CD1c-positive myeloid dendritic cell (primary cell): ENCODE results near the gene HMCN1.
A peak's percentile ranks its signal among the peaks of the same experiment; 100 is the strongest.

Experiments used
- DNase-seq: peaks from one replicate; pipeline ENCODE4 v3.0.0-alpha.2; 2016; ENCODE audit errors: extremely low spot score

HMCN1 gene

DNA sequence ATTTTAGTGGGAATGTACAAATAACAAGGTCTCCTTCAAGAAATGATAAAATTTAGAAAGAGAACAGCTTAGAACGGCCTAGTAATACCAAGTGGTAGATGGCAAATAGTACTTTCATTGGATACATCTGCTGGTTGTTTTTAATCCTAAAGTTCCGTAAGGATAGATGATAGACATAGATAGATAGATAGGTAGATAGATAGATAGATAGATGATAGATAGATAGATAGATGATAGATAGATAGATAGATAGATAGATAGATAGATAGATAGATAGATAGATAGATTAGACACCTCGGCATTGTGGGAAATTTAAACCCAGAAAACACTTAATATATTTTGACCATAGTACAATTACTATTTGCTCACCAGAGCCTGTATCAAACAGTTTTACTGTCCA is 352.4 kb downstream of the HMCN1 start:
- no peak for DNase-seq

DNA sequence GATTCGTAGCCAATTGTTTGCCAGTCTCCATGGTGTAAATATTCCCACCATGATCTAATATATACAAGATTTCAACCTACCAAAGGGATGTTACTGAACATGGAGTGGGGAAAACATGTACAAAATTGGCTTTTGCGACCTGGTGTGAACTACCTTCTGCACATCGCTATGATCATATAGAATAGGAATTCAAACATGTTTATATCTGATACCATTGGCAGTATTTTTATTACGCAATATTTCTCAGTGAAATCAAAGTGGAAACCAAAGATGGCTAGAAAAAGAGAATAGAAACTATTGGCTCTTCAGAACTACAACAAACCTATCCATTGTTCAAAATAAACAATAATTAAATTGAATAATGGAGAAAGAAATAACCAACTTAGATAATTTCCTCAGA is 355.7 kb downstream of the HMCN1 start:
- no peak for DNase-seq

DNA sequence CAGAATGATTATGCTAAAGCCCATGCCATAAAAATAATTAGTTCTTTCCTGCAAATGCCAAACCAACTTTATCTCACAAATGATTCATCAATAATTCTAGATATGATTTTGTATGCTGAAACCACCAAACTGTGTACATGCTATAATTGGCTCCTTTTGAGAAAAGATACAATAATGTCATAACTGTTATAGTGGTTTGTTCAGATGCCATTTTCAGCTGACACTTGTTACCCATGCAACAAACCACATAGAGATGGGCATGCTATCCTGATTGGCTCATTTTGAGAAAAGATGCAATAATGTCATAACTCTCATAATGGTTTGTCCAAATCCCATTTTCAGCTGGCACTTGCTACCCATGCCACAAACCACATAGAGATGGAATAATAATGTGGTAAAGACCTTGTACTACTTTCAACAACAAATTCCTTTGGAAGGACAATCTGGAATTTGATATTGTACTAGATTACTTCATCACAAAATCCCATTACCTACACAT is 357.1 kb downstream of the HMCN1 start:
- DNase-seq = no peak

DNA sequence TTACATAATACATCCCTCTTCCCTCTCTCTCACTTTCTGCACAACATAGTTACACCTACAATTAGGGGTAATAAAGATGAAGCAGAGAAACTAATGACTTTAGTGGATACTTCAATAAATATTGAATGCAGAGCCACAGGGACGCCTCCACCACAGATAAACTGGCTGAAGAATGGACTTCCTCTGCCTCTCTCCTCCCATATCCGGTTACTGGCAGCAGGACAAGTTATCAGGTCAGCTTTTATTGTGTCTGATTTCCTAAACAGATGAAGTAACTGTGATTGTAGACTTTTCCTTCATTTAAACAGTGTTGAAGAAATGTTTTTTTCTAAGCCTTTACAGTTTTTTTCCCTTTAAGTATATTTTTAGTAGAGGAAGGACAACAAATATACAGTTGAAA is 359.2 kb downstream of the HMCN1 start:
- DNase-seq = no peak

DNA sequence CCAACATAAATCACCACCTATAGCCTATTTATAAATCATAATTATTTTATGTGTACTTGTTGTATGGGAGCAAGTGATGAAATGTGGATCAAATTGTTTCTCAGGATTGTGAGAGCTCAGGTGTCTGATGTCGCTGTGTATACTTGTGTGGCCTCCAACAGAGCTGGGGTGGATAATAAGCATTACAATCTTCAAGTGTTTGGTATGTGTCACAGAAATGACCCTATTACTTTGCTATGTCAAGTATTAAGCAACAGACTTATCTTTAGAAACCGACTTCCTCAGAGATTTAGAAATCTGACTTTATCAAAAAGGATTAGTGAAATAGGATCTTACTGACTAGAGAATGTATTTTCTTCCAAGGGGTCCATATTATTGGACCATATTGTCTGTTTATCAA is 360.0 kb downstream of the HMCN1 start:
- no peak for DNase-seq

DNA sequence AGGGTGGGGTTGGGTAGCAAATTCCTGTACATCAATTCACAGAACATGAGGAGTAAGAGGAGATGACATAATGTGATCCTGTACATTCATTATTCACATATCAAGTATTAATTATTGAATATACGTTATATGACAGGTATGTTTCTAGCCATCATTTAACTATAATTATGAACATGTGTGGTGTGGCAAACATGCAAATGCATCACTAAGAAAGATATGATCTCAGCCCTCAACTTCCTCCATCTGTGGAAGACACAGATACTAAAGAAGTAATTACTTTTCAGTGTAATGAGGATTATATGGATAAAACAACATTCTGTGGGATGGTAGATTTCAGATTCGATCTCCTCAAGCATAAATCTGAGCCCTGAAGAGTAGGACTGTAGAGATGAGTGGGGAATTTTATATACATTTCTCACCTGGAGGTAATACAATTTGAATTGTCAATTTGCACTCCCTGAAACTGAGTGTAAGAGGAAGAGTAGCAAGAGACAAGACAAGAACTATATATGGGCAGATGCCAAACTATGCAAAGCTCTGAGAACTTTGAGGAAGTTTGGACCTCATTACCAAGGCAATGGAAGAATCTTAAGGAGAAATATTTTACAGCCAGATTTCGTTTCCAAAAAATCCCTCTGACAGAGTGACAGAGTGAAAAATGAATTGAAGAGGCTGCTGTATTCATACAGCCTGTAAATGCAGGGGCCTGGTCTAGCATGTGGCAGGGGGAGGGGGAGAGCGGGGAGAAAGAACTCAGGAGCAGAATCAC is 365.3 kb downstream of the HMCN1 start:
- DNase-seq = no peak

DNA sequence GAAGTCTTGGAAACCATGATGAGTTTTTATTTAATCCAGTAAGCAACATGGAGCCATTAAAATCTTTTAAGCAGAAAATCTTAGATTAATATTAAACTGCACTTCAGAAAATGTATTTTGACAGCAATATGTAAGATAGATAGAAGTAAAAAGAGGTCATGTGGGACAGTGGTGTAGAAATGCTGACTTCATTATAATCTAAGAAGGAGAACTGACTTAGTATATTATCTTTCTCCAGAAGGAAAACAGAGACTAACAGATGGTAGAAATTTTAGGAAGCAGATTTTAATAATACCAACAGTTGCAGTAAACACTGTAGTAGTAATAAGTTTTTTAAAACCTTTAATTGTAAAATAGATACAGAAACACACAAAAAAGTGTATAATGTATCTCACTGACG is 367.9 kb downstream of the HMCN1 start:
- DNase-seq = no peak

DNA sequence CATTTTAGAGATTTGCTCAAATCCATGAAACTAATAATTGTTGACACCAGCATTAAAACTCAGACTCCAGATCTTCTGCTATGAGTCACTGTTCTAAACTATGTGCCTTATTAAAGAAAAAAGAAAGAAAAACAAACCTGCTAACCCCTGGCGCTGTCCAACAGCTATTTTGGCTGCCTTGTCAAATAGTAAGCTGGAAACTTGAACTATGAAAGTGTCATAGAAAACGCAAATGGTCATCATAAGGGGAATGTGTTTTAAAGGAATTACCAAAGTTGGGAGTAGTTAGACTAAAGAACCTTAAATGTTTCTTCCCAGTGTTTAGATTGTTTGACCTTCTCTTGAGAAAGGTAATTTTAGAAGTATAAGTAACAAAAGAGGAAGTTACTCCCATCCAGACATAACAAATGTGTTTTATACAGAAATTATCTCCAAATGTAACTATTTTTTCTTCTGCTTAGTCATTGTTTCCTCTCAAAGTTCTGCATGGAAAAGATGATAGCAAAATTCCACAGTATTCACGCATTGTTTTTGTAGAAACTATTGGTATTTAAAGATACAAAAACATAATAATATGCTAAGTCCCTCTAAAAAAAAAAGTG is 368.5 kb downstream of the HMCN1 start:
- no peak for DNase-seq

DNA sequence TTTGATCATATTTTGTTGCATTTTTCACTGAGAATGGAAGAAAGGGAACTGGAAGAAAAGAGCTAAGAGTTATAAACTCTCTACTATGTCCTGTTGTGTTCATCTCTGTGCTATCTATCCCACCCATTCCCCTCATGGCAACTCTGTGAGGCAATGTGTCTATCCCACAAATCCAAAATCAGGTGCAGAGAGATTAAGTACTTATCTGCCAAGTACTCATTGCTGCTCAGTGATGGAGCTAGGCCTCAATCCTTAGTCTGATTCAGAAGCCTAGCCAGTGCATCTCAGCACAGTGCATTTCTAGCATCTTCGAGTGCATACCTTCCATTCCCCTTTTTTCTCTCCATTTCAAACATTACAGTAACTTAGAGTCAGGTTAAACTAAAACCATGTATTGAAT is 370.3 kb downstream of the HMCN1 start:
- DNase-seq = no peak

DNA sequence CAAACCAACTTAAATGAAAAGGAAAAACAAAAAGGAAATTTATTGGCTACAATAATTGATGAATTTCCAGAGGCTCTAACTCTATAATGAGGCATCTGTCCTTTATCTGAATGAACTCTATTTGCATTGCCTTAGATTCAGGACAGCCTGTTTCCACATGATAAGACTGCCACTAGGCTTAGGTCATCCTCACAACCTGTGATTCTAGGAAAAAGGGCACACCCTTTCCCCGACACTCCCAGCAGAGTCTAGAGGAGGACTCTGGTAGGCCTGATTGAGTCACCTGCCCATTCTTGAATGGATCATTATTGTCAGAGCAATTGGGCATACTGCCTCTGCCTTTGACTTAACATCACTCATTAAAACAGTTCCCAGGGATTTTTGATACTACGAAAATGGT is 378.1 kb downstream of the HMCN1 start:
- DNase-seq = no peak

DNA sequence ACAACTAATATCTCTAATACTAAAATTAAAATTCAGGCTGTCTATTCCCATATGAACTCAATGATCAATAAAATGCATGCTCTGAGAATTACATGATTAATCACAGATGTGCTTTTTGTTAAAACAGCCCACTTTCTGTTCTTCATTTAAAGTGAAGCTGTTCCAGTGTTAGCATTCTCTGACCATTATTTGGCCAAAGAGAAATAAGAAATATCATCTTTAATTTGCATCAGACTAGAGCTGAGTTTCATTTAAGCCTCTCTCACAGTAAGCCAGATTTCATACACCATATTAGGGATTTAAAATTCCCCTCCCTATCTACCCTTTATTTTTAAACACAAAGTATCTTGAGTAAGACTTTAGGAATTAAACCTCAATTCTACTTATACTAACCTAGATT is 379.3 kb downstream of the HMCN1 start:
- no peak for DNase-seq

DNA sequence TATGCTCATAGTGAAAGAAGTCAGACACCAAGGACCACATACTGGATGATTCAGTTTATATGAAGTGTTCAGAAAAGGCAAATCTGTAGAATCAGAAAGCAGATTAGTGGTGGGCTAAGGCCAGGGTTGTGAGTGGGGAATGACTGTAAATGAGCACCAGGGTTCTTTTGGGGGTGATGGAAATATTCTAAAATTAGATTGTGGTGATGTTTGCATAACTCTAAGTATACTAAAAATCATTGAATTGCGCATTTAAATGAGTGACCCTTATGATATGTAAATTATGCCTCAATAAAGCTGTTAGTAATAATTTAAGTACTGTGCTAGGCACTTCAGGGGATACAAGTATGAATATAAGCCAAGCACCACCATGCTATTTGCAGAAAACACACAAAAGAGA is 384.5 kb downstream of the HMCN1 start:
- no peak for DNase-seq

DNA sequence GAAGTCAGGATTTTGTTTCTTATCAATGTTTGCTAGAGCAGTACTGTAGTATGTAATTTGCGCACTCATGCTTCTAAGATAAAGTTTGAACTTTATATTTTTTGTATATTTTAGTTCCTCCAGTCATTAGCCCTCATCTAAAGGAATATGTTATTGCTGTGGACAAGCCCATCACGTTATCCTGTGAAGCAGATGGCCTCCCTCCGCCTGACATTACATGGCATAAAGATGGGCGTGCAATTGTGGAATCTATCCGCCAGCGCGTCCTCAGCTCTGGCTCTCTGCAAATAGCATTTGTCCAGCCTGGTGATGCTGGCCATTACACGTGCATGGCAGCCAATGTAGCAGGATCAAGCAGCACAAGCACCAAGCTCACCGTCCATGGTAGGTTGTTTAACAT is 388.6 kb downstream of the HMCN1 start:
- no peak for DNase-seq

DNA sequence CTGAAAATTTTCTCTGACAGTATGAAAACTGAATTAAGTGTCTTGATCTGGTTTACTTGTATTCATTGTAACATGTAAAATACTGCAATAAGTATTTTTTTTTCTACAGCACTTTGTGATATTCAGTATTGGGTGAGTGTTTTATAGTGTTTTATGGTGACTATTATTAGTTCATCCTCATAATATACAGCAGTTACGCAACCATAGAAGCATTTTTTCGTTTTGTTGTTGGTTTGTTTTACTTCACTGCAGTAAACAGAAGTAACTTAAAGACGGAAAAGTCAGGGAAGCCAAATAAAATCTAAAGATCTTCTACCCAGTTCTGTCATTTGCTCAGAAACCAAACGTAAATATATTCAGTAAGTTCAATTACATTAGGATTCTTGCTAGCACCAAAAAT is 390.8 kb downstream of the HMCN1 start:
- no peak for DNase-seq

DNA sequence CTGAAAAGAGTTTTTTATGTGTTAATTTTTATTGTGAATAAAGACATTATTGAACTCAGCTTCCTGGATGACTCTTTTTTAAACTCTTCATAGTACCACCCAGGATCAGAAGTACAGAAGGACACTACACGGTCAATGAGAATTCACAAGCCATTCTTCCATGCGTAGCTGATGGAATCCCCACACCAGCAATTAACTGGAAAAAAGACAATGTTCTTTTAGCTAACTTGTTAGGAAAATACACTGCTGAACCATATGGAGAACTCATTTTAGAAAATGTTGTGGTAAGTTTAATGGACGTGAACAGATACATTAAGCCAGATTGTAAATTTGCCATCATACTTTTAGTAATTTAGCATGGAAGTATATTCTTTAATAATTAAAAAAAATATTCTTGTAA is 391.3 kb downstream of the HMCN1 start:
- no peak for DNase-seq

DNA sequence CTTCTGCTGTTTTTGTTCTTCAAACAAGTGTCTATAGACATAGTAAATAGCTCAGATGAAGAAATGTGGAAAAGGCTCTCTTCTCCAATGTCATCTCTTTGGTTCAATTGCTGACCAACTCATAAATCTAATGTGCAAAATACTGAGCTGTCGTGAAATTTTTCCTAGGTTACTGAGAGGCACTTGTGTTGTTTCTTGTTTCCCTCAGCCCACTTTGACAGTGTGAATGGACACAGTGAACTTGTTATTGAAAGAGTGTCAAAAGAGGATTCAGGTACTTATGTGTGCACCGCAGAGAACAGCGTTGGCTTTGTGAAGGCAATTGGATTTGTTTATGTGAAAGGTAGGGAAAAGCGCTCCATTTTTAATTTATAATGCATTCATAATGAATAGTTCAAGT is 395.6 kb downstream of the HMCN1 start:
- DNase-seq = no peak

DNA sequence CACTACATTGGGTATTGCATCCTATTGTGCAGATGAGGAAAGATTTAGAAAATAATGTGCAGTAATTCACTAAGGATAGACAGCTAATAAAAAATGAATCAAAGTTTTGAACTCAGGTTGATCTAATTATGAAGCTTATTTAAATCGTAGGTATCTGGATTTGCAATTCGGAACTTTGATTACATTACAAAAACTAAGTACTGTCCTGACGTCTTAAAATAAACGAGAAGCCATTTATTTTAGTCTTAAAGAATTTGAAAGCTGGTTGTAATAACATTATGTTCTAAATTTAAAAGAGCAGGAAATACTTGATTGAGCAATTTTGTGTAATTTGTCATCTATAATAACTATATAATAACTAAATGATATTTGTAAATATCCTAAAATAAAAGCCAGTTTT is 404.9 kb downstream of the HMCN1 start:
- DNase-seq = no peak

DNA sequence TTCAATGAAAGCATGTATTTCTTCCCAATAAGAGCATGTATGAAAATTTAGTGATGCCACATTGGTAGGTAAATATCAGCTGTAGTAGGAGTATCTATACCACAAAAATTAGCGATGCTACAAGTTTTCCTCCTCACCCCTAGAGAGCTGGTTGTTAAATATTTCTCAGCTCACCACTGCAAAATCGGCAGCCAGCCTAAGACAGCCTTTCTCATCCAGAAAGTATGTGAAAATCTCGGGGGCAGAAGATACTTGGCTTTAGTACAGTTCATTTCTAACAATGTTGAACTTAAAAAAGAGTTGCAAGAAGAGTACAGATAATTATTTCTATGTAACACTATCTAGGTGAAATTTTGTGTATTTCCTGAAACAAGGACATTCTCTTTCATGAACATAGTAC is 405.5 kb downstream of the HMCN1 start:
- no peak for DNase-seq

DNA sequence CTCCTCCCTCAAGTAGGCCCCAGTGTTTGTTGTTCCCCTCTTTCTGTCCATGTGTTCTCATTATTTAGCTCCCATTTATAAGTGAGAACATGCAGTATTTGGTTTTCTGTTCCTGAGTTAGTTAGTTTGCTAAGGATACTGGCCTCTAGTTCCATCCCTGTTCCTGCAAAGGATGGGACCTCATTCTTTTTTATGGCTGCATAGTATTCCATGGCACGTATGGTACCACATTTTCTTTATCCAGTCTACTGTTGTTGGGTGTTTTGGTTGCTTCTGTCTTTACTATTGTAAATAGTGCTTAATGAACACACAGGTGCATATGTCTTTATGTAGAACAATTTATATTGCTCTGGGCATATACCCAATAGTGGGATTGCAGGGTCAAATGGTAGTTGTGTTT is 408.0 kb downstream of the HMCN1 start:
- no peak for DNase-seq

DNA sequence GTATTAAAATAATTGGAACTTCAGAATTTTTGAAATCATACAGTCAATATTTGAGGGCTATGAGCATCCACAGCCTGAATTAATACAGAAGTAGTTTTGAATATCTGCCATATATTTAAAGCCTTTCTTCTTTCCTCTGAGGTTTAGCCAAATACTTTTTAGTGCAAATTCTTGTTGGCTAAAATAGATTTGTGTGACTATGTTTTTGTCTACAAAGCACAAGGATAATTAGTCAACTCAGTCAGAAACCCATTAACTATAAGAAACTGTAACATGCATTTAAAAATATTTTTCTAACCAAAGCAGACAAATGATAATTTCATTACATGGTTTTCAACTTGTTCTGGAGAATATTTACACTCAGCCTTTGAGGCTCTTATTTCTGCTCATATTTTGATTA is 408.7 kb downstream of the HMCN1 start:
- DNase-seq = no peak

DNA sequence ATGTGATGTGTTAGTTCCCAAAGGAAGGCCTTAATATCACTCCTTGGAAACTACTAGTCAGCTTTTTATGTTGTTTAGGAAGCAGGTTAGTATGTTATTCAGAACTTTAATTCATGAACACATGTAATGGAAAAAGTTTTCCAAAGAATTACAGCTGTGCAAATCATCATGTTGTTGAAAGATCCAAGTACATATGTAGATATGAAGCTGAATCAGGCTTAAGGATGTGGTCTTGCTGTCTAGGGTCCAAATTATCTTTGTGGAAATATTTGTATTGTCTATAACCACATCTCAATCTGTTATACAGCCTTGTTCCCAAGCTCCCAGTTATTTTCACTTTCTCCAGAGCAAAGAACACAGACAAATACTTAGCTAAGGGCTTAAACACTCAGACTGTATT is 409.3 kb downstream of the HMCN1 start:
- DNase-seq = no peak

DNA sequence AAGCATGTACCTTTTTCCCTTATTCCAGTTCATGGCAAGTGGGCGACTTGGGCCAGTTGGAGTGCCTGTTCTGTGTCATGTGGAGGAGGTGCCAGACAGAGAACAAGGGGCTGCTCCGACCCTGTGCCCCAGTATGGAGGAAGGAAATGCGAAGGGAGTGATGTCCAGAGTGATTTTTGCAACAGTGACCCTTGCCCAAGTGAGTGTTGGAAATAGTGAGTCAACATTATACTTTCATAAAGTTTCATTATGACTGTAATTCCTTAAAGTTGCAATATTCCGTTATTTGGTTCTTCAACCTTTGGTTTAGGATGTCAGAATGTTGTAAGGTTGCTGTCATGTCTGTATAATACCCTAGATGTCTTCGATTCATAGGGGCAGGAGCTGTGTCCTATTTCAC is 410.3 kb downstream of the HMCN1 start:
- DNase-seq = peak; percentile 73

DNA sequence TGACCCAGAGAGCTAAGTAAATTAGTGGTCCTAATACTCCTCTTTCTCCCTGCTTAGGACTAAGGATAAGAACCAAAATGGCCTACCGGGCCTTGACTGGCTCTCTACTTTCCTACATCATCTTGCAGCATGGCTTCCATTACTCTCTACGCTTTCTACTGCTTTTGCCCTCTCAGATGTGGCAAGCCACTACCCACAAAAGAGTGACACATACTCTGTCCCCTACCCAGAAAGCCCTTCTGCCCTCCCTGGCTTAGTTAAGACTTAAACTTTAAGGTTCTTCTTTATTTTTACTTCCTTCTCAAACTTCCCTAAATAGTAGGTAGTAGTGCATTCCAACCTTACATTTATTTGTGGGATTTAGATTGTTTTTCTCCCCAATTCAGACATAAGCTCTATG is 412.8 kb downstream of the HMCN1 start:
- peak; percentile 68 for DNase-seq

DNA sequence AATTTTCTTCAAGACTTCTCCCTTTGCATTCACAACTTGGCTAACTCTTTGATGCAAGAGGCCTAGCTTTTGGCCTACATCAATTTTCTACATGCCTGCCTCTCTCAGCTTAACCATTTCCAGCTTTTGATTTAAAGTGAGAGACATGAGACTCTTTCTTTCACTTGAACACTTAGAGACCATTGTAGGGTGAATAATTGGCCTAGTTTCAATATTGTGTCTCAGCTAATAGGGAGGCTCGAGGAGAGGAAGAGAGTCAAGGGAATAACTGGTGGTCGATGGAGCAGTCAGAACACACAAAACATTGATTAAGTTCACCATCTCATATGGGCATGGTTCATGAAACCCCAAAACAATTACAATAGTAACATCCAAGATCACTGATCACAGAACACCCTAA is 415.4 kb downstream of the HMCN1 start:
- DNase-seq = no peak
